Measurements from ENCODE around the gene ATOH8. TPM values are rescaled to one million over a fixed set of nuclear protein-coding genes. Genes with fewer than 3 reads are reported as not detected.
"Not testable (repeated sequence)": the region's sequence is repeated elsewhere in the genome, so short reads cannot be mapped to it uniquely, and the experiment has no call there.

ATOH8 gene
- total RNA-seq, 4 donors from 2014 or later, result 13.2 to 83.0 (median 45.3) TPM

DNA sequence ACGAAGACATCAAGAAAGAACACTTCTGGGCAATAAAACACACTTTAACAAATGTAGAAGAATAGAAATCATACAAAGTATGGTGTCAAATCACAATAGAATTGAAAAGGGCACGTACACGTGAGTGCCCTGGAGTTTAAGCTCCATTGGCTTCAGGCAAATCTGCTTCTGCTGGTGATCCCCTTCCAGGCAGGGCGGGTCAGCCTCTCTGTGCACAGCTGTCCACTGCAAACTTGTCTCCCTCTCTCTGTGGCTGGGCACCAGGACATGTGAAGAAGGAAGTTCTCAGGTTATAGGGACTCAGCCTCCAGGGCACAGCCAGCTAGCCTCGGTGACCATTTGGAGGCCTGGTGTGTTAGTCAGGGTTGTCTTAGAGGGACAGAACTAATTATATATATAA, 69.0 kb downstream of the ATOH8 start:
- Histone ChIP-seq H3K27ac (no peak overlapping the region), H3K9me3 (no peaks in the 10 kb centered on the region), H3K27me3 (no peaks in the 10 kb centered on the region), H3K4me3 (no peak overlapping the region), H3K4me1 (no peaks in the 10 kb centered on the region), H3K36me3 (no peaks in the 10 kb centered on the region)
- intact Hi-C loops (cut with DNase I; ENCODE audit: low total_unique reads), result no loop called here
- no peak for DNase-seq
- no peak for TF ChIP-seq POLR2A (IDR thresholded peaks at IDR 0.05)
- TF ChIP-seq, protein P1, sequence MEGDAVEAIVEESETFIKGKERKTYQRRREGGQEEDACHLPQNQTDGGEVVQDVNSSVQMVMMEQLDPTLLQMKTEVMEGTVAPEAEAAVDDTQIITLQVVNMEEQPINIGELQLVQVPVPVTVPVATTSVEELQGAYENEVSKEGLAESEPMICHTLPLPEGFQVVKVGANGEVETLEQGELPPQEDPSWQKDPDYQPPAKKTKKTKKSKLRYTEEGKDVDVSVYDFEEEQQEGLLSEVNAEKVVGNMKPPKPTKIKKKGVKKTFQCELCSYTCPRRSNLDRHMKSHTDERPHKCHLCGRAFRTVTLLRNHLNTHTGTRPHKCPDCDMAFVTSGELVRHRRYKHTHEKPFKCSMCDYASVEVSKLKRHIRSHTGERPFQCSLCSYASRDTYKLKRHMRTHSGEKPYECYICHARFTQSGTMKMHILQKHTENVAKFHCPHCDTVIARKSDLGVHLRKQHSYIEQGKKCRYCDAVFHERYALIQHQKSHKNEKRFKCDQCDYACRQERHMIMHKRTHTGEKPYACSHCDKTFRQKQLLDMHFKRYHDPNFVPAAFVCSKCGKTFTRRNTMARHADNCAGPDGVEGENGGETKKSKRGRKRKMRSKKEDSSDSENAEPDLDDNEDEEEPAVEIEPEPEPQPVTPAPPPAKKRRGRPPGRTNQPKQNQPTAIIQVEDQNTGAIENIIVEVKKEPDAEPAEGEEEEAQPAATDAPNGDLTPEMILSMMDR (IDR thresholded peaks at IDR 0.05), result no peak

DNA sequence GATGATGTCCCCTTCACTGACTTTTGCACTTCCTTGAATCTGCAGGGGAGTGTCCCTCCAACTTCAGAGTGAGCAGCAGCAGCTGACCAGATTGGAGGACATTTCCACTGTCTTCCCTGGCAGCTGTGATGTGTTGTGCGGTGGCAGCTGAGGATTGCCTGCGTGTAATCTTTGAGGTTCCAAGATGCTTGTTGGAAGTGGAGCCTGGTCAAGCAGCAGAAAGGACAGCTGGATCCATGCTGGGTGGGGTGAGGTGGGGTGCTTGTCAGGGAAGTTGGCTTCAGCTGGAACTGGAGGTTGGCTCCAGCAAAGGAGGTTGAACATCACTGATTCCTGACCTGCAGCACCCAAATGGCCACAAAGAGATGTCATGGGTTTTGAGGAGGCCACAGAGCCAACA, 70.2 kb downstream of the ATOH8 start:
- Histone ChIP-seq H3K9me3 (no peaks in the 10 kb centered on the region), H3K27me3 (no peaks in the 10 kb centered on the region), H3K4me1 (no peaks in the 10 kb centered on the region), H3K4me3 (no peak overlapping the region), H3K27ac (no peak overlapping the region), H3K36me3 (no peaks in the 10 kb centered on the region)
- TF ChIP-seq, protein P1 (IDR thresholded peaks at IDR 0.05), result no peak
- no peak for TF ChIP-seq POLR2A (IDR thresholded peaks at IDR 0.05)
- intact Hi-C loops (cut with DNase I; ENCODE audit: low total_unique reads), result no loop called here
- DNase-seq, result no peak

DNA sequence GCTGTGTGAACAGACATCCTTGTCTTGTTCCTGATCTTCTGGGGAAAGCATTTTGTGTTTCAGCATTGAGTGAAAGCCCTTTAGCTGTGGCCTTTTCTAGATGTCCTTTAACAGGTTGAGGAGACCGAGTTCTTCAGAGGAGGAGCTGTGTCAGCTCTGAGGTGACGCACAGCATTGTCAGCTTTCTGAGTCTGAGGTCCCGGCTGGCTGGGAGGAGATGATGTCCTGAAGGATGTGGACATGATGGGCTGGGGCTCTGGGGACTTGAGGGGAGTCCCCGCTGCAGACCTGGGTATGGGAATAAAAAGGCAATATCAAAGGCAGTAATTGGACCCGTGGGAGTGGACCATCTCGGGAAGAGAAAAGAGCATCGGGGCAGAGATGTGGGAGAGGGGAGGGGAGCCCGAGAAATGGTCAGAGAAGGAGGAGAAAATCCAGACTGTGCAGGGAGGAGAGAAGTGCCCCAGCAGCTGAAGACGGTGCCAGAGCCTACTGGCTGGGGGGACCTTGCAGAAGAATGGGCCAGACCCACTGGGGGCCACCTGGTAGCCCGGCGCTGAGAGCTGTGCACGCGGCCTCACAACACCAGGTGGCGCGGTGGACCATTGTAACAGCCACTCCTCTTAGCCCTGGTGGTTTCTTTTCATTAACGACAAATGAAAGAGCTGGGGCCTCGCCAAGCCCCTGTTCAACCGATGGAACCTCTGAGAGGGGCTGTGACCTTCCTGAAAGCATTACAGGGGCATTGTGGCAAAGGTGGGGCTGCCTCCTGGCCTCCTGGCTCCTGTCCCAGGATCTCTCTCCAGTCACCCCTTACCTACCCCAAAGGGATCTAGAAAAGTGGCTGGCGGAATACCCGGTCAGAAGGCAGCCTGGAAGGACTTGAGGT, 73.4 kb downstream of the ATOH8 start:
- Histone ChIP-seq H3K27ac (peak overlapping the region in 1 of 2 donors; percentile 43), H3K4me3 (peak overlapping the region in 1 of 2 donors; percentile 22), H3K36me3 (no peaks in the 10 kb centered on the region), H3K27me3 (no peaks in the 10 kb centered on the region), H3K9me3 (no peaks in the 10 kb centered on the region), H3K4me1 (no peaks in the 10 kb centered on the region)
- no peak for TF ChIP-seq POLR2A (IDR thresholded peaks at IDR 0.05)
- TF ChIP-seq, protein P1 (IDR thresholded peaks at IDR 0.05), result peak; percentile 95 to 97 (median 96)
- peak; percentile 81 to 83 for DNase-seq
- intact Hi-C loops (cut with DNase I; ENCODE audit: low total_unique reads), result loop anchor here (2.0 kb wide), 1 partner anchor 252 kb away; no protein-coding TSS in a partner anchor

DNA sequence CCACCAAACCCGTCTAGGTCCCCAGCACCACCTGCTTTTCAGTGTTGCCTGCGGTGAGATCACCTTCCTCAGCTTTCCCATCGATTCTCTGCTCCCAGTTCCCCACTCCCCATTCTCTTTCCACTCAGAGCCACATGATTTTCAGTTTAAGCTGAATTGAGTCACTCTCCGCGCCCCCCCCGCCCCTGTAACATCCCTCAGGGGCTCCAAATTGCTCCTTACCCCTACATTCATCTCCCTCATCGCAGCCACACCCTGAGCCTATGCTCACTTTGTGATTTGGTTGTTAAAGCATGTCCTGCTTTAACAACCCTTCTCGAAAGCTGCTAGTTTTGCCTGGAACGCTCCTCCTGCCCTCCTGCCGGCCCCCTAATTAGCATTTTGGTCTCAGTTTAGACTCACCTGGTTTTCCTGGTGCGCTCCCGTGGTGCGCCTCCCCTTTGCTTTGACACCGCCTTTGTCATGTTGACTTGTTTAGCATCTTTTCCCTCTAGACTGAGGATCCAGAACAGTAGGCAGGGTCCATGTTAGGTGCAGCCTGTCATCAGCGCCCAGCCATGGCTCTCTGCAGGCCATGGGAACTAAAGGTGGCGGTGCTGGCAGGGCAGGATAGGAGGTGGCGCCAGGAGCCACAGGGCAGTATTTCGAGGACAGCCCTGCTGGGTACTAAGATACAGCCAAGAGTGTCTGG, 74.2 kb downstream of the ATOH8 start:
- no peaks in the 10 kb centered on the region for H3K27me3 ChIP-seq
- H3K36me3 ChIP-seq, result no peaks in the 10 kb centered on the region
- intact Hi-C loops (cut with DNase I; ENCODE audit: low total_unique reads), result loop anchor here (2.0 kb wide), 1 partner anchor 251 kb away; no protein-coding TSS in a partner anchor
- H3K4me3 ChIP-seq, result peak overlapping the region in 1 of 2 donors; percentile 22
- no peaks in the 10 kb centered on the region for H3K4me1 ChIP-seq
- no peak for TF ChIP-seq POLR2A (IDR thresholded peaks at IDR 0.05)
- TF ChIP-seq, protein P1 (IDR thresholded peaks at IDR 0.05), result no peak
- peak overlapping the region in 1 of 2 donors; percentile 43 for H3K27ac ChIP-seq
- no peak for DNase-seq
- H3K9me3 ChIP-seq, result no peaks in the 10 kb centered on the region

DNA sequence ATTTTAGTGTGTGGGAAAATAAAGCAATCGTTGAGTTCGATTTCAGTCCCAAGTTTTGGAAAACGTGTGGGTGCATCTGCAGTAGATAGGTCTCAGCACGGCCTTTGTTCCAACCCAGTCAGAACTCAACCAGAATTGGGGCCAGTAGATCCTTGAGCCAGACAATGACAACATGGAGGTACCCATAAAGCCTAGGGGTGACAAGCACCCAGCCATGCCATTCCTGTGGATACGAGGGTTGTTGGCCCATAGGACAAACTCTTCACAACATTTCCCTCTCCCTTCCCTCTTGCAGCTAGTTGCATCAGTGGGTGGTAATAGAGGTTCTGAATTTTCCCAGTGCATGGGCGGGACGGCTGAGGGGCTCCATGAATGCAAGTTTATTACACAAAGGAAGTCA, 74.9 kb downstream of the ATOH8 start:
- no peak overlapping the region for H3K4me3 ChIP-seq
- intact Hi-C loops (cut with DNase I; ENCODE audit: low total_unique reads), result no loop called here
- H3K4me1 ChIP-seq, result no peaks in the 10 kb centered on the region
- TF ChIP-seq, protein P1 (IDR thresholded peaks at IDR 0.05), result no peak
- no peak for TF ChIP-seq POLR2A (IDR thresholded peaks at IDR 0.05)
- no peak for DNase-seq
- no peaks in the 10 kb centered on the region for H3K9me3 ChIP-seq
- no peak overlapping the region for H3K27ac ChIP-seq
- H3K27me3 ChIP-seq, result no peaks in the 10 kb centered on the region
- H3K36me3 ChIP-seq, result no peaks in the 10 kb centered on the region

DNA sequence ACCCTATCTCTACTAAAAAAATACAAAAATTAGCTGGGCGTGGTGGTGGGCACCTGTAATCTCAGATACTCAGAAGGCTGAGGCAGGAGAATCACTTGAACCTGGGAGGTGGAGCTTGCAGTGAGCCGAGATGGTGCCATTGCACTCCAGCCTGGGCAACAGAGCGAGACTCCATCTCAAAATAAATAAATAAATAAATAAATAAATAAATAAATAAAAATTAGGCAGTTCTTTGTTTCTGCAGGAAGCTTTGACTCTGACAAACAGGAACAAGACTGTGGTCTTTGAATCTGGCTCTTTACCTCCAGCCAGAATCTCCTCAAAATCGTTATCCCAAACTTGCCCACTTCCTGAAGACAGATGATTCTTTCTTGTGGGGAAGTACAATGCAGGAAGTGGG, 75.6 kb downstream of the ATOH8 start:
- H3K27ac ChIP-seq; H3K9me3 ChIP-seq; H3K27me3 ChIP-seq; intact Hi-C loops (cut with DNase I; ENCODE audit: low total_unique reads); DNase-seq; H3K36me3 ChIP-seq; H3K4me1 ChIP-seq; H3K4me3 ChIP-seq: not testable (repeated sequence)

Data from uterus (tissue), 4 donors.